Bone marrow (tissue), 2 donors: Measurements from ENCODE around the gene COMMD6.

Source experiments
- DNase-seq, 2 donors: peaks; one replicate each; lab custom pipeline; 2025; lab: John Stamatoyannopoulos, UW

The COMMD6 gene

DNA sequence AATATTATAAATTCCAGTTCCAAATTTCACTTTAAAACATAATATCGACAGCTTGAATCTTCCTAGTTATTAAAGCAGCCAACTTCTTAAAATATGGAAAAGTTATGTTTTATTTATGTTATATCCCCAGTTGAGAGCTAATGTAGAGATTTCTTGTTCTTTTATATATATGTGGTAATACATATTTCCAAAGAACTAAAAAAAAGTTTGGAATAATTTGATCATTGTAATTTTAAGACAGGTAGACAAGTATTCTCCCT lies 54.9 kb downstream of the COMMD6 start:
- no peak for DNase-seq

DNA sequence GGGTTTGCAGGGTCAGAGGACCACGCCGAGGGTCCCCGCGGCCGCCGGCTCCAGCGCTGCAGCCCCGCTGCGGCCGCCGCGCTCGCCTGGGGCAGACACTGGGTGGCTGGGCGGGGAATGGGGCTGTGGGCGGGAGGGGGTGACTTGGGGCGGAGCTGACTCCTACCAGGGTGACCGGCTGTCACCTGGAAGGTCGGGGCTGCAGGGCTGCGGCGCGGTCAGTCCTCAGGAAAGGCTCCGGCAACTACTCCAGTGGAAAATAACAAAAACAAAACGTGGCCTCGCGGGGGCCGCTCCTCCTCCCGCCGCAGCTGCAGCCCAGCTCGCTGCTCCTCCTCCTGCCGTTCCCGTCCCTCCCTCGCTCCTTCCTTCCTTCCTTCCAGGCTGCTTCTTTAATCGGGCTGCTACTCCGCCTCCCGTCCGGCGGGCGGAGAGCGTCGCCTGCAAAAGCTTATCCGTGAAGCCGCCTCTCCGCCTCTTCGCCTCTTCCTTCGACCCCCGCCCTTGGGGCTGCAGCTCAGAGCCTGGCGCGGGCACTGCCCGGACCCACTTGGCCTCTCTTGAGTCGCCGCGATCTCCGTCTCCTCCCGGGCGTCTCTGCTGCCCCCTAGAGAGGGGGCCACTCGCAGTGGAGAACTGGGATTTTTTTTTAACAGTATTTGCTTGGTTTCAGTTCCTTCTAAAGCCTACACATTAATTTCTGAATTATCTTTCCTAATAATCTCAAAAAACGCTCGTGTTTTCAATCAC lies 55.4 kb downstream of the COMMD6 start, which contains the start of gene TBC1D4:
Gene TBC1D4, minus strand, starts transcription at position 100 of the 750 bp plus-strand sequence. CDS start 402 bp downstream, outside the sequence.
- peak; percentile 48 to 49 for DNase-seq

DNA sequence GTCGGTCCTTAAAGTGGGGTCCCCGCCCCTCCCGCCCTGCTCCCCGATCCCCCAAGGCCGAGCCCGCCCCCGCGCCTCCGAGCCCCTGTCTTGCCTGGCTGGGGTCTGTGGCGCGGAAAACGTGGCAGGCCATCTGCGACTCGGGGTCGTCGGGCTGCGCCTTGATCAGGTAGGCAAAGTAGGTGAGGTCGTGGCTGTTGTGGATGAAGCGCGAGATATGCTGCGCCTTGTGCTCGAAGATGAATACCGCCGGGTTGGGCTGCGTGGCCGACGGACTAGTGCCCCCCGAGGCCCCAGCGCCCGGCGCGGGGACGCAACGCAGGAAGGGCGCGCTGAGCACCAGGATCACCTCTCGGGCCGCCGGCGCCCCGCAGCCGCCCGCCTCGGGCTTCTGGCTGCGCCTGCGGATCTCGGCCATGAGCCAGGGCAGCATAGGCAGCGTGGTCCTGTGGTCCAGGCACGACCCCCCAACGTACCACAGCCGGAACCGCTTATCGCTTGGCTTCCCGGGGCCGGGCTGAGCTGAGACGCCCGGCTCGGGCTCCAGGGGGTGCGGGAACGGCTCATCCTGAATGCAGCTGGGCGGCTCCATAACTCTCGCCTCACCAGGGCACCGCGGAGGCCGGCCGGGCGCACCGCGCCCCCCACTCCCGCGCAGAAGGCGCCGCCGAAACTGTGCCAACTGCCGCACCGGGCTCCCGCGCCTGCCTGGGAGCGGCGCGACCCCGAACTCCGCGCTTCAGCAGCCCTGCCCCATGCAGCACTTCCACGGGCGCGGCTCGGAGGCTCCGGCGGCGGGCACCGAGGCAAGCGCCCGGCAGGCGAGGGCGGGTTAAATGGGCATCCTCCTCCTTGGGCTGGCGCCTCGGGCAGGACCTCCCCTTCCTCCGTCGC lies 56.2 kb downstream of the COMMD6 start:
- peak in 1 of 2 donors; percentile 24 for DNase-seq

DNA sequence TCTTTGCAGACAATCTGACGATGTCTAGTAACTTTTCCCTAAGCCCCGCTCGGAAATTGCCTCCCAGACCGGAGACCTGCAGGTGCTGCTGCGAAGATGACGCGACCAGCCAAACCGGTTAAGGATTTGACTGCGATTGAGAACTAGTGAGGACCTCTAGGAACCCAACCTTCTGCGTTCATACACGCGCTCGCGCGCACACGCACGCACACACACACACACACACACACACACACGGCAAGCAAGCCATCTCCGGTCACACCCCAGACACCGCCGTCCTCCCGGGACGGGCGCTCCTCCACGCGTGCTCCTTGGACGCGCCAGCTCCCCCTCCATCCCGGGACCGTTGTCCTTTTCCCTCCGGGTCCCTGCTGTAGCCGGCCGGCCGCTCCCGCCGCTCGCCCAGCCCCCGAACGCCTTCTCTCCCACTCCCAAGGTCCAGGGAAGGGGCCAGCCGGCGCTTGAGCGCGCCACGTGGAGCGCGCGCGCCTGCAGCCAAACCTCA lies 56.9 kb downstream of the COMMD6 start:
- no peak for DNase-seq

DNA sequence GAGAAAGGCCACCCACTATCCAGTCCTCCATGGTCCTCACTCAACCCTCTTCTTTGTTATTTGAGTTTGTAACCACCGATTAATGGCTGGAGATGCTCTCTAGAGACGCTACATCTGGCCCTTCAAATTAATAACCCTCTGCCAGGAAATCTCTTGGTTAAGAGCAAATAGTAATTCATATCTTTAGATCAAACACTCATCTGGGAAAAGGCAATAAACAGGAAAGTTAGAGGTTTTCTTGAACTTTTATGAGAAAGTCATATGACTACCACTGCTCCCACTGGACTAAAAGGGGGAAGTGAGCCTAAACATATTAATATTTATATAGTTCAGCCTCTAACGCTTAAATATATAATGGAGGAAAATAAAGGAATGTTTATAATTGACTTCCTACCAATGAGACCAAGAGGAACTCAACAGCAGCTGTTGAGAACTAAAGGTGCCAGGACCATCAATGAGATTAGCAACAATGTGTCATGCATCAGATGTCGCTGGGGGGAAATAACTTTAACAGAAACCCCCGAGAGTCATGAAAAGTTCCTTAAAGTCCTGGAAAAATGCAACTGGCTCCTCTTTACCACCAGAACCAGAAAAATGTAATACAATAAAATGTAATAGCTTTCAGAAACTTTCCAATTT lies 58.4 kb downstream of the COMMD6 start:
- DNase-seq: no peak

DNA sequence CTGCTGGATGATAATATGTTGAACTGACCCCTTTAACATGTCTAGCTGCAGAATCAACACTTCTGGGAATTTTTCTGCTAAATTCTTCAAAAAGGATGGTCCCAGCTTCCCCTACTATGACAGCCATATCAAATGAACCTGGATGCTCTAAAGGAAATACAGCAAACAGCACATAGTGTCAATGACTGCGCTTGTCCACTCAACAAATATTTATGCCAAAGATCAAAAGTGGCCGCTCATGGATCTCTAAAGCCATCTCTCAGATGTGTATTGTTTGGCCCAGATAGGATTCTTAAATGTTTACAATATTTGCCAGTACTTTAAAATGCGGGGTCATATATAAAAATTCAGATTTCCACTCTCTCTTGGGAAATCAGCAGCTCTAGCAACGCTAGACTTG lies 59.0 kb downstream of the COMMD6 start:
- DNase-seq: no peak
